MM.1S (cell line): Measurements from ENCODE around the gene SET.

Experiments
- DNase-seq: peaks from one replicate; pipeline ENCODE4 v3.0.0-alpha.2; 2015
- H2AFZ ChIP-seq: fragments of 300-600 bp; sonication (generic); 2 replicates; pipeline ENCODE4 v1.6.0; 2016; ENCODE audit warnings: antibody characterized with exemption, low read length
- H3F3A ChIP-seq: fragments of 300-600 bp; sonication (generic); 2 replicates; pipeline ENCODE4 v1.6.1; 2016; ENCODE audit warnings: mild to moderate bottlenecking, antibody characterized with exemption, low read length, moderate library complexity, mixed read lengths; ENCODE audit not compliant: insufficient read depth
- H3K27ac ChIP-seq: fragments of 300-600 bp; sonication (generic); 2 replicates; pipeline ENCODE4 v1.5.1; 2016; ENCODE audit warnings: mild to moderate bottlenecking, low read length
- H3K27me3 ChIP-seq: fragments of 300-600 bp; sonication (generic); replicated peaks from 2 replicates; pipeline ENCODE4 v1.6.0; 2016; ENCODE audit warnings: low read length; ENCODE audit not compliant: insufficient read depth
- H3K36me3 ChIP-seq: fragments of 300-600 bp; sonication (generic); replicated peaks from 2 replicates; pipeline ENCODE4 v1.6.1; 2016; ENCODE audit warnings: mild to moderate bottlenecking, low read length, mixed read lengths; ENCODE audit not compliant: insufficient read depth
- H3K4me1 ChIP-seq: fragments of 300-600 bp; sonication (generic); 2 replicates; pipeline ENCODE4 v1.6.1; 2016; ENCODE audit warnings: low read length, mixed read lengths
- H3K4me2 ChIP-seq: fragments of 300-600 bp; sonication (generic); 2 replicates; pipeline ENCODE4 v1.6.0; 2016; ENCODE audit warnings: low read depth, low read length
- H3K4me3 ChIP-seq: fragments of 300-600 bp; sonication (generic); 2 replicates; pipeline ENCODE4 v1.5.1; 2016; ENCODE audit warnings: low read length, mixed read lengths
- H3K79me2 ChIP-seq: fragments of 300-600 bp; sonication (generic); 2 replicates; pipeline ENCODE4 v1.6.1; 2016; ENCODE audit warnings: mixed run types, low read length, mixed read lengths
- H3K9ac ChIP-seq: fragments of 300-600 bp; sonication (generic); 2 replicates; pipeline ENCODE4 v1.6.1; 2016; ENCODE audit warnings: low read length, mixed read lengths
- H3K9me2 ChIP-seq: fragments of 300-600 bp; sonication (generic); replicated peaks from 2 replicates; pipeline ENCODE4 v1.6.1; 2016; ENCODE audit warnings: mild to moderate bottlenecking, low read length, mixed read lengths; ENCODE audit not compliant: insufficient read depth
- H3K9me3 ChIP-seq: fragments of 300-600 bp; sonication (generic); replicated peaks from 2 replicates; pipeline ENCODE4 v1.6.1; 2016; ENCODE audit warnings: mild to moderate bottlenecking, low read length, mixed read lengths; ENCODE audit not compliant: insufficient read depth
- H4K20me1 ChIP-seq: fragments of 300-600 bp; sonication (generic); 2 replicates; pipeline ENCODE4 v1.6.1; 2016; ENCODE audit warnings: mild to moderate bottlenecking, low read length, moderate library complexity, mixed read lengths; ENCODE audit not compliant: insufficient read depth
- EZH2 ChIP-seq: fragments of 300-600 bp; sonication (generic); optimal IDR thresholded peaks from 2 replicates; pipeline ENCODE3; 2017; ENCODE audit warnings: low read depth, mild to moderate bottlenecking, antibody characterized with exemption, low read length, mixed read lengths
- EZH2phosphoT487 ChIP-seq: fragments of 300-600 bp; sonication (generic); IDR thresholded peaks from 2 replicates; pipeline ENCODE4 v1.6.1; 2018; ENCODE audit warnings: antibody characterized with exemption, low read length
- TF ChIP-seq, protein P1 (sequence below): fragments of 300-600 bp; sonication (generic); IDR thresholded peaks from 2 replicates; pipeline ENCODE4 v1.5.1; 2016; ENCODE audit warnings: antibody characterized with exemption, low read length, mixed read lengths

SET gene

DNA sequence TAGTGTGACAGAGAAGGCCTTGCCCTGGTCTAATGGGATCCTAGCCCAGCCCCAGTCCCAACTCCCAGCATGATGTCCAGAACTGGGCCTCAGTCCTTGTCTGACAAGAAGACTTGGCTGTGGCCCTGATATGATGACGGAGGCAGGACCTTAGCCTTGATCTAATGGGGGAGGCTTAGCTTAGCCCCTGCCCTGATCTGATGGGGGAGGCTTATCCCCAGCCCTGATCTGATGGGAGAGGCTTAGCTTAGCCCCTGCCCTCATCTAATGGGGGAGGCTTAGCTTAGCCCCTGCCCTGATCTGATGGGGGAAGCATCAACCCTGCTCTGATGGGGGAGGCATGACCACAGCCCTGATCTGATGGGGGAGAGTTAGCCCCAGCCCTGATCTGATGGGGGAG lies 17.0 kb downstream of the SET start:
- no peak overlapping the region for H3K4me2 ChIP-seq
- no peaks in the 10 kb centered on the region for H3K9me2 ChIP-seq
- DNase-seq: no peak
- no peaks in the 10 kb centered on the region for H3K79me2 ChIP-seq
- H3F3A ChIP-seq: no peaks in the 10 kb centered on the region
- no peaks in the 10 kb centered on the region for H3K9me3 ChIP-seq
- no peaks in the 10 kb centered on the region for H3K27me3 ChIP-seq
- H3K4me3 ChIP-seq: no peak overlapping the region
- H2AFZ ChIP-seq: no peak overlapping the region
- H4K20me1 ChIP-seq: no peaks in the 10 kb centered on the region
- TF ChIP-seq, protein P1, sequence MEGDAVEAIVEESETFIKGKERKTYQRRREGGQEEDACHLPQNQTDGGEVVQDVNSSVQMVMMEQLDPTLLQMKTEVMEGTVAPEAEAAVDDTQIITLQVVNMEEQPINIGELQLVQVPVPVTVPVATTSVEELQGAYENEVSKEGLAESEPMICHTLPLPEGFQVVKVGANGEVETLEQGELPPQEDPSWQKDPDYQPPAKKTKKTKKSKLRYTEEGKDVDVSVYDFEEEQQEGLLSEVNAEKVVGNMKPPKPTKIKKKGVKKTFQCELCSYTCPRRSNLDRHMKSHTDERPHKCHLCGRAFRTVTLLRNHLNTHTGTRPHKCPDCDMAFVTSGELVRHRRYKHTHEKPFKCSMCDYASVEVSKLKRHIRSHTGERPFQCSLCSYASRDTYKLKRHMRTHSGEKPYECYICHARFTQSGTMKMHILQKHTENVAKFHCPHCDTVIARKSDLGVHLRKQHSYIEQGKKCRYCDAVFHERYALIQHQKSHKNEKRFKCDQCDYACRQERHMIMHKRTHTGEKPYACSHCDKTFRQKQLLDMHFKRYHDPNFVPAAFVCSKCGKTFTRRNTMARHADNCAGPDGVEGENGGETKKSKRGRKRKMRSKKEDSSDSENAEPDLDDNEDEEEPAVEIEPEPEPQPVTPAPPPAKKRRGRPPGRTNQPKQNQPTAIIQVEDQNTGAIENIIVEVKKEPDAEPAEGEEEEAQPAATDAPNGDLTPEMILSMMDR: no peak
- TF ChIP-seq EZH2phosphoT487: no peak
- TF ChIP-seq EZH2: no peak
- H3K27ac ChIP-seq: no peak overlapping the region
- H3K9ac ChIP-seq: no peak overlapping the region
- no peaks in the 10 kb centered on the region for H3K4me1 ChIP-seq
- H3K36me3 ChIP-seq: no peaks in the 10 kb centered on the region

DNA sequence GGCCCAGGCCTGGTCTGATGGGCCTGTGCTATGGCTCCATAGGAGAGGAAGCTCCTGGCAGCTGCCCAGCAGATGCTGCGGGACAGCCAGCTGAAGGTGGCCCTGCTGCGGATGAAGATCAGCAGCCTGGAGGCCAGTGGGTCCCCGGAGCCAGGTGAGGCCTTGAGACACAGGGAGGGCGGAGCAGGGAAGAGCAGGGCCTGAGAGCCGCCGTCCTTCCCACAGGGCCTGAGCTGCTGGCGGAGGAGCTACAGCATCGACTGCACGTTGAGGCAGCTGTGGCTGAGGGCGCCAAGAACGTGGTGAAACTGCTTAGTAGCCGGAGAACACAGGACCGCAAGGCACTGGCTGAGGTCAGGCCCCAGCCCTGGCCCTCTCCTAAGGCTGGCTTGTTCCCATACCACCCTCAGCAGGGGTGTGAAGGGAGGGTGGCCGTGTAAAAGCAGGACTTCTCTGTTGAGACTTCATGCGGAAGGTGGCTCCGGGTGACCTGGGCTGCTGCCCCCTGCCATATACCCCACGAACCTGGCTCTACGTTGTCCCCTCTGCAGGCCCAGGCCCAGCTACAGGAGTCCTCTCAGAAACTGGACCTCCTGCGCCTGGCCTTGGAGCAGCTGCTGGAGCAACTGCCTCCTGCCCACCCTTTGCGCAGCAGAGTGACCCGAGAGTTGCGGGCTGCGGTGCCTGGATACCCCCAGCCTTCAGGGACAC lies 17.8 kb downstream of the SET start:
- Histone ChIP-seq H3K27me3 (no peaks in the 10 kb centered on the region), H3K36me3 (no peaks in the 10 kb centered on the region), H3K9me3 (no peaks in the 10 kb centered on the region), H3F3A (no peaks in the 10 kb centered on the region), H3K79me2 (no peaks in the 10 kb centered on the region), H3K9ac (no peak overlapping the region), H3K9me2 (no peaks in the 10 kb centered on the region), H3K4me2 (no peak overlapping the region), H3K27ac (no peak overlapping the region), H2AFZ (no peak overlapping the region), H3K4me3 (no peak overlapping the region), H3K4me1 (no peaks in the 10 kb centered on the region), H4K20me1 (no peaks in the 10 kb centered on the region)
- no peak for DNase-seq
- TF ChIP-seq EZH2 (no peak), EZH2phosphoT487 (no peak)
- TF ChIP-seq, protein P1: no peak

DNA sequence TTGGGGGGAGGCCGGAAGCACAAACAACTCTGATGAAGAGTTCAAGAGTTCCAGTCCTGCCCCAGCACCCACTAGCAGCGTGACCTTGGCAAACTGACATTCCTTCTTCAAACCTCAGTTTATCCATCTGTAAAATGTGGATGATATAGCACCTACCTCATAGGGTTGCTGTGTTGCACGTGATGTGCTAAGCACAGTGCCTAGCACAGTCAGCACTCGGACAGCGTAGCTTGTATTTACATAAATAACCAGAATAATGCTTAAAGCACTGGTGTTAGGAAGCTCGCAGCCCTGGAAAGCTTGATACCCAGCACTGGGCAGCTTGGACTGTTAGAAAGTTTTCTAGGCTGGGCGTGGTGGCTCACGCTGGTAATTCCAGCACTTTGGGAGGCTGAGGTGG lies 18.4 kb downstream of the SET start:
- Histone ChIP-seq H3K4me2 (no peak overlapping the region), H2AFZ (no peak overlapping the region), H3K9me2 (no peaks in the 10 kb centered on the region), H3K79me2 (no peaks in the 10 kb centered on the region), H3K27me3 (no peaks in the 10 kb centered on the region), H3K9ac (no peak overlapping the region), H3K4me3 (no peak overlapping the region), H3K36me3 (no peaks in the 10 kb centered on the region), H3K9me3 (no peaks in the 10 kb centered on the region), H3K27ac (no peak overlapping the region), H4K20me1 (no peaks in the 10 kb centered on the region), H3F3A (no peaks in the 10 kb centered on the region), H3K4me1 (no peaks in the 10 kb centered on the region)
- DNase-seq: no peak
- TF ChIP-seq, protein P1: no peak
- TF ChIP-seq EZH2 (no peak), EZH2phosphoT487 (no peak)
